GM19452 (cell line): Measurements from ENCODE around the gene AFF4.

Experiments
- ATAC-seq: cut with Tn5 transposase; IDR thresholded peaks from one replicate; pipeline ENCODE4 v1.9.1; 2021; ENCODE audit not compliant: unreplicated experiment

AFF4 gene

DNA sequence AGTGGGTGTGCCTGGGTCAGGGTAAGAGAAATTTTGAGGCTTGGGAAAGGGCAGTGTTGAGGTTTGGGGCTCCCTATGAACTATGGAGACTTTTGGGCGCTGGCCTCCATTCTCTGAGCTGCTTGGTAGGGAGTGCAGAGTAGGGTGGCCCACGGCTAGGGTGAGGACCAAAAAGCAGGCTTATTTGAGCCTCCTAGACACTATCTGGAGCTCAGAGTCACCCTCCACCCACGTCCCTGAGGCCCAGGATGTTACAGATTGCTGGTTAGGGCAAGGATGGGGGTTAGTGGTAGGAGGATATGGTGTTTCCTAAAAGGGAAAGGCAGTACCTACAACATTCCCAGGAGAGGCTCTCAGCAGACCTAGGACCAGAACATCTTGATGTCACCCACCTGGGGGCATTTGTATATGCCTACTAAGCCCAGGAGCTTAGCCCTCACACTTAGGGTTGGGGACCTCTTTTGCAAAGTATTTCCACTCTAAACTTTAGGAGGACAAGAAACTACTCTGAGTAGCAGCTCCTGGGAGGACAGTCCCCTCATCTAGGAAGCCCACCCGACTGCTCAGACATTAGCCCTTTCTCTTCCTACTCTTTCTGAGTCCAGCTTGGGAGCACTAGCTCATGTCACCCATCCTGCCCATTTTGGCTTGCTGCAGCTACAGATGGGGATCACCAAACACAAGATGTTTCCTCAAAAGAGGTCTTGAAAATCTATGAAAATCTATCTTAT lies 135.3 kb downstream of the AFF4 start:
- no peak for ATAC-seq

DNA sequence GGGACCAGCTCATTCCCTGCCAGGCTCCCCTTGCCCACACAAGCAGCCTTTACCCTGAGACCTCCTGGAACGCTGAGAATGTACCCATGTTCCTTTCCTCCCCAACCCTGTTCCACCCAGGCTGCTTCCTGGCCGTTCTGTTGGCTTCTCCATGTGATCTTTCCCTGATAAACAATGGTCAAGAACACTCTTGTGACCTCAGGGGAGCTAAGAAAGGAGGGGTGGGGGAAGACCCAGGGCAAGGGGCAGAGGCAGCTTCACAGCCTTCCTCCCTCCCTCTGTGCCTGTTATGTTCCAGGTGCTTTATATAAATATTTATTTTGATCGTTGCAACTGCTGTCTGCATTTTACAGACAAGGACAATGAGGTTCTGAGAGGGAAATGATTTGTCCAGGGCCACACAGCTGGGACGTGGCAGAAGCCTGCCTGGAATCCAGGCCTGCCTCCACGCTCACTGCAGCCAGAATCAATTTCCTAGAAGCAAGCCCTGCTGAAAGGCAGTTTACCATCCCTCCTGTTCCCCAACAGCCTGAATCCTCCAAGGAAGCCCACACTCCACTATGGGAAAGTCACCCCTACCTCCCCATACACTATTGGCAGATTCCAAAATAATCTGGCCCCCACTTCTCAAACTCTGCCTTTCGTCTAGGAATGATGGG lies 136.9 kb downstream of the AFF4 start:
- ATAC-seq, result no peak

DNA sequence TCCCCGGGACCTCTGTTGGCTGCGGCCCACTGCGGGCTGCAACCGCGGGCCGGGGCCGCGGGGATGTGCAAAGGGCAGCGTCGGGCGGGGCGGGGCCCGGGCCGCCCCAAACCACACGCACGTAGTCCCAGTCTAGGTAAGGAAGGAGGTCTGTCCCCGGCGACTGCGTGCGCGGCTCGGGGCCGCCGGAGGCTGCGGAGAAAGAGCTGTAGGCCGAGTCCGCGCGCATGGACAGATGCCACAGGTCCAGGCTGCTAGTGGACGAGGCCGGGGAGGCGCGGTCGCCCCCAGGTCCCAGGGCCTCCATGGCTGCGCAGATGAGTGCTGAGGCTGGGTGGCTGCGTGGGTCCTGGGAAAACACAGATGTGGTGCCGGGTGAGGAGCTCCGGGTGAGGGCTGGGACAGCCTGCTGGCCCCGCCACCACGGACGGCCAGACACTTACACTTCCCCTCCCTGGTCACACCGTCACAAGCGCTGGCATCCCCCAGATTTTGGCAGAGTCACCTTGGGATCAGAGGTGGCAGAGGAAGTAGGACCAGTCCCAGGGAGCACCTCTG lies 137.5 kb downstream of the AFF4 start:
- ATAC-seq, result no peak
